ENCODE measurements around the gene TAF1B.

DNA sequence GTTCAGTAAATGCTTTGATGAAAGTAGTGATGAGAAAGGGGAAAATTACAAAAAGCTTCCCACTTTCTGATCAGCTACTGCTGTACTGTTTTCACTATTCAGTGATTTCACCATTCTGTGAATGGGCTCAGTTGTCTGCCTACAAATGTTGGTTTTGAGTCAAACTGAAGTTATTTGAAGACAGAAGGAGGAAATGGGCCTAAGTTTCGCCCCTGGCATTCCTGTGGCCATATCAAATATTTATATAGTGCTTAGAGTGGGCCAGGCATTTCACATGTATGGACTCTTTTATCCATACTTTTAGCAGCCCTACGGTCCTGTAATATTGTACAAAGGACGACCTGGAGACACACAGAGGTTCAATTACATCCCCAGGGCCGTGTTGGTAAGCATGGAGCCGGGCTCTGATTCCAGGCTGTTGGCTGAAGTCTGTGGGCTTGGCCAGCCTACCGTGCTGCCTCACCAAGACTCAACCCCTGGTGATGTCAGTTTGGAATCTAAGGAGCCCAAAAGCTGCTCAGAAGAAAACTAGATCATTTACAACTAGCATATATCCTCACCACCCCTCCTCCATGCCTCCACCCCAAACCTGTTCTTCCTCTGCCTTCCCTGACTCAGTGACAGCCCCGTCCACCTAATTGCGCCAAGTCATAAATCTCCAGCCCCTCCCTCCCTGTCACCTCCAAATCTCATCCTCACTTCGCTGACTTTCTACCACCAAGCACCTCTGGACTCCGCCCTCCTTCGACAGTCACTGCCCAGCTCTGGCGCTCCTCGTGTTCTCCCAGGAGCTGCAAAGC, 98.1 kb downstream of the TAF1B start:
- TF ChIP-seq, protein P1, sequence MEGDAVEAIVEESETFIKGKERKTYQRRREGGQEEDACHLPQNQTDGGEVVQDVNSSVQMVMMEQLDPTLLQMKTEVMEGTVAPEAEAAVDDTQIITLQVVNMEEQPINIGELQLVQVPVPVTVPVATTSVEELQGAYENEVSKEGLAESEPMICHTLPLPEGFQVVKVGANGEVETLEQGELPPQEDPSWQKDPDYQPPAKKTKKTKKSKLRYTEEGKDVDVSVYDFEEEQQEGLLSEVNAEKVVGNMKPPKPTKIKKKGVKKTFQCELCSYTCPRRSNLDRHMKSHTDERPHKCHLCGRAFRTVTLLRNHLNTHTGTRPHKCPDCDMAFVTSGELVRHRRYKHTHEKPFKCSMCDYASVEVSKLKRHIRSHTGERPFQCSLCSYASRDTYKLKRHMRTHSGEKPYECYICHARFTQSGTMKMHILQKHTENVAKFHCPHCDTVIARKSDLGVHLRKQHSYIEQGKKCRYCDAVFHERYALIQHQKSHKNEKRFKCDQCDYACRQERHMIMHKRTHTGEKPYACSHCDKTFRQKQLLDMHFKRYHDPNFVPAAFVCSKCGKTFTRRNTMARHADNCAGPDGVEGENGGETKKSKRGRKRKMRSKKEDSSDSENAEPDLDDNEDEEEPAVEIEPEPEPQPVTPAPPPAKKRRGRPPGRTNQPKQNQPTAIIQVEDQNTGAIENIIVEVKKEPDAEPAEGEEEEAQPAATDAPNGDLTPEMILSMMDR (IDR thresholded peaks at IDR 0.05): no peak
- TF ChIP-seq POLR2A (IDR thresholded peaks at IDR 0.05) (no peak), POLR2AphosphoS5 (IDR thresholded peaks at IDR 0.05) (no peak)

Data from prostate gland (tissue), 2 donors.